K562 (cell line): ENCODE results near the gene SPHK1. TPM values are rescaled to one million over a fixed set of nuclear protein-coding genes. Genes with fewer than 3 reads are reported as not detected.

Experiments
- ATAC-seq: fragments of 200-7000 bp; cut with Tn5 transposase; 3 replicates; pipeline ENCODE4 v1.9.1; 2020; ENCODE audit warnings: moderate library complexity
- BruUV-seq: library from RNA; stranded (reverse); fragments of 400-500 nt; replicated peaks from 2 replicates; lab custom pipeline; 2021; lab: Mats Ljungman, UMichigan
- CTCF ChIA-PET: fragments of 300-600 bp; formaldehyde crosslinking; extraction: SDS; loops from one replicate; lab custom pipeline; 2021; ENCODE audit warnings: low intra/inter-chr PET ratio; lab: Yijun Ruan, JAX
- POLR2A ChIA-PET: fragments of 300-600, 350-650 bp; sonication (Branson Sonifier 250); formaldehyde crosslinking; extraction: SDS; loops from one replicate; lab custom pipeline; 2021; ENCODE audit warnings: antibody characterized with exemption, inconsistent platforms; lab: Yijun Ruan, JAX
- DNase-seq, 4 experiments: peaks; one replicate each; pipeline versions ENCODE4 v3.0.0 to v3.0.0-alpha.2; 2011 to 2018; ENCODE audit warnings: low spot score in 3 of 4, mixed read lengths in 3 of 4; ENCODE audit errors: extremely low read depth in 1 of 4
- FAIRE-seq: peaks from 2 replicates; lab custom pipeline; 2011; peaks lifted over from hg19 to GRCh38; lab: Jason Lieb, UNC
- H2AFZ ChIP-seq: 2 replicates; pipeline ENCODE4 v1.6.0; 2011; ENCODE audit warnings: low read depth, low read length, control low read depth, inconsistent platforms
- H3K27ac ChIP-seq: fragments of 200-600 bp; 3 replicates; pipeline ENCODE4 v1.8.0; 2011; ENCODE audit warnings: low read depth, mild to moderate bottlenecking, control low read depth, inconsistent platforms, low read length, moderate library complexity, mixed read lengths; ENCODE audit errors: extremely low read depth
- H3K27me3 ChIP-seq, 2 experiments: fragments of 300-600 bp in 1 of 2; 2 replicates in 1 of 2; 3 replicates in 1 of 2; pipeline versions ENCODE4 v1.6.0 to v1.8.0; 2011; ENCODE audit warnings: inconsistent platforms in 2 of 2, low read length in 2 of 2, mild to moderate bottlenecking in 1 of 2, mixed read lengths in 1 of 2, moderate library complexity in 1 of 2; ENCODE audit not compliant: control insufficient read depth in 2 of 2, insufficient read depth in 2 of 2
- H3K36me3 ChIP-seq: fragments of 300-600 bp; 3 replicates; pipeline ENCODE4 v1.8.0; 2011; ENCODE audit warnings: mild to moderate bottlenecking, low read length, inconsistent platforms; ENCODE audit not compliant: control insufficient read depth, insufficient read depth
- H3K4me1 ChIP-seq, 2 experiments: fragments of 200-600 bp in 1 of 2; replicated peaks in 1 of 2; 2 replicates in 1 of 2; 3 replicates in 1 of 2; pipeline versions ENCODE4 v1.5.1 to v1.8.0; 2011; ENCODE audit warnings: inconsistent platforms in 2 of 2, low read length in 2 of 2, mild to moderate bottlenecking in 1 of 2, mixed read lengths in 1 of 2, moderate library complexity in 1 of 2; ENCODE audit not compliant: control insufficient read depth in 2 of 2, insufficient read depth in 2 of 2
- H3K4me2 ChIP-seq: 2 replicates; pipeline ENCODE4 v1.6.1; 2011; ENCODE audit warnings: low read length, control low read depth, inconsistent platforms, mixed read lengths; ENCODE audit not compliant: insufficient read depth
- H3K4me3 ChIP-seq: fragments of 200-600 bp; sonication (generic), shearing (Covaris generic); 2 replicates; pipeline ENCODE4 v1.5.1; 2016; ENCODE audit warnings: control low read depth, inconsistent platforms
- H3K79me2 ChIP-seq: fragments of 200-600 bp; 3 replicates; pipeline ENCODE4 v1.8.0; 2011; ENCODE audit warnings: low read length, inconsistent platforms; ENCODE audit not compliant: control insufficient read depth, insufficient read depth
- H3K9ac ChIP-seq, 2 experiments: 2 replicates each; pipeline versions ENCODE4 v1.6.0 to v1.6.1; 2011; ENCODE audit warnings: low read depth in 2 of 2, low read length in 2 of 2, control low read depth in 1 of 2, inconsistent platforms in 1 of 2, mild to moderate bottlenecking in 1 of 2, mixed read lengths in 1 of 2; ENCODE audit not compliant: insufficient read depth in 1 of 2
- H3K9me1 ChIP-seq: one replicate; pipeline ENCODE4 v1.6.0; 2011; ENCODE audit warnings: inconsistent platforms, mild to moderate bottlenecking, low read length, moderate library complexity; ENCODE audit not compliant: control insufficient read depth, insufficient read depth
- H3K9me3 ChIP-seq: replicated peaks from 2 replicates; pipeline ENCODE4 v1.5.1; 2011; ENCODE audit warnings: low read depth, low read length, inconsistent platforms; ENCODE audit not compliant: control insufficient read depth, insufficient read depth
- H4K20me1 ChIP-seq: replicated peaks from 2 replicates; pipeline ENCODE4 v1.6.1; 2011; ENCODE audit warnings: low read length, inconsistent platforms, mixed read lengths; ENCODE audit not compliant: control insufficient read depth, insufficient read depth
- CHD4 ChIP-seq: fragments of 200-600 bp; sonication (generic); IDR thresholded peaks from 3 replicates; pipeline ENCODE4 v1.6.1; 2012; ENCODE audit warnings: low read depth, mild to moderate bottlenecking, mixed read lengths, low read length, inconsistent platforms; ENCODE audit not compliant: insufficient read depth, insufficient replicate concordance, poor library complexity, severe bottlenecking
- PYGO2 ChIP-seq: fragments of 450-650 bp; IDR thresholded peaks from 2 replicates; pipeline ENCODE4 v1.6.1; 2016; ENCODE audit warnings: mild to moderate bottlenecking, missing genetic modification characterization, moderate library complexity, missing compliant biosample characterization
- ZNF23 ChIP-seq: fragments of 250-450 bp; sonication (Bioruptor Pico); IDR thresholded peaks from 2 replicates; pipeline ENCODE4 v1.4.0; 2020; ENCODE audit warnings: mild to moderate bottlenecking
- ZNF436 ChIP-seq: fragments of 250-450, 450-650 bp; sonication (Bioruptor Pico); formaldehyde crosslinking; IDR thresholded peaks from 2 replicates; pipeline ENCODE4 v1.7.0; 2020; ENCODE audit warnings: mild to moderate bottlenecking
- WGBS: fragments of 100-300 bp; shearing (Covaris generic); methylation state at CpG from one replicate; pipeline ENCODE4 v1.1.6; 2016; ENCODE audit warnings: low coverage, mixed read lengths; ENCODE audit not compliant: insufficient coverage; ENCODE audit errors: missing lambda C conversion rate; 5-methylcytosine and 5-hydroxymethylcytosine counted together
- in situ Hi-C: fragments of 300-500 bp; cut with MboI; formaldehyde crosslinking; loops from 4 replicates; pipeline ENCODE4 v1.15.0; 2018; ENCODE audit warnings: inconsistent platforms, mixed read lengths
- intact Hi-C: fragments of 100-400 bp; cut with micrococcal nuclease; formaldehyde crosslinking; loops from 2 replicates; pipeline ENCODE4 v1.14.2; 2022
- polyA plus RNA-seq, 8 experiments: library from polyadenylated mRNA; depleted of rRNA in 4 of 8; stranded (reverse) in 5 of 8; unstranded in 3 of 8; fragments of >200 nt; fragmentation: Nextera tagmentation in 2 of 8; fragmentation: Illumina TruSeq in 1 of 8; extraction: Ambion mirVana in 2 of 8; extraction: Trizol in 1 of 8; gene quantifications; 2 replicates each; pipeline versions ENCODE4 v1.2.1 to v1.2.3, GENCODE V29; 2011 to 2014; ENCODE audit warnings: inconsistent platforms in 1 of 8, missing spikeins in 1 of 8
- total RNA-seq, 7 experiments: library from RNA; depleted of rRNA in 6 of 7; stranded (reverse); fragments of >200 nt in 6 of 7; fragmentation: Illumina TruSeq in 2 of 7; extraction: Trizol in 2 of 7; gene quantifications; 2 replicates each; pipeline versions ENCODE4 v1.2.1 to v1.2.3, GENCODE V29; 2011 to 2021; ENCODE audit warnings: low replicate concordance in 1 of 7
- TF ChIP-seq, protein P1 (sequence below): fragments of 250-450 bp; sonication (Bioruptor Pico); IDR thresholded peaks from 2 replicates; pipeline ENCODE4 v1.8.0; 2021; ENCODE audit warnings: moderate library complexity, mild to moderate bottlenecking, inconsistent platforms
- TF ChIP-seq, protein P2 (sequence below), 2 experiments: fragments of 450-650 bp in 1 of 2; sonication (generic) in 1 of 2; formaldehyde crosslinking in 1 of 2; IDR thresholded peaks in 1 of 2; conservative IDR thresholded peaks in 1 of 2; 2 replicates each; pipeline versions ENCODE4 v1.6.1 to v1.8.1; 2016 to 2023; ENCODE audit warnings: mild to moderate bottlenecking in 2 of 2, moderate library complexity in 2 of 2, inconsistent platforms in 1 of 2, missing genetic modification reagents in 1 of 2
- TF ChIP-seq, protein P3 (sequence below): fragments of 250-450 bp; sonication (Bioruptor Pico); IDR thresholded peaks from 2 replicates; pipeline ENCODE4 v1.5.0; 2020; ENCODE audit warnings: mild to moderate bottlenecking
- TF ChIP-seq, protein P4 (sequence below): fragments of 450-650 bp; IDR thresholded peaks from 2 replicates; pipeline ENCODE4 v1.6.1; 2018; ENCODE audit warnings: mild to moderate bottlenecking, low read depth; ENCODE audit not compliant: partially characterized antibody
- TF ChIP-seq, protein P5 (sequence below): fragments of 450-650 bp; IDR thresholded peaks from 2 replicates; pipeline ENCODE4 v1.7.0; 2016; ENCODE audit warnings: borderline replicate concordance

Gene SPHK1
- total and polyA plus RNA-seq, 9 of the 15 experiments (the other 6 are each of a cell fraction or from before 2014, with no cell fraction given), result 0.21 to 60.3 (median 14.5) TPM

DNA sequence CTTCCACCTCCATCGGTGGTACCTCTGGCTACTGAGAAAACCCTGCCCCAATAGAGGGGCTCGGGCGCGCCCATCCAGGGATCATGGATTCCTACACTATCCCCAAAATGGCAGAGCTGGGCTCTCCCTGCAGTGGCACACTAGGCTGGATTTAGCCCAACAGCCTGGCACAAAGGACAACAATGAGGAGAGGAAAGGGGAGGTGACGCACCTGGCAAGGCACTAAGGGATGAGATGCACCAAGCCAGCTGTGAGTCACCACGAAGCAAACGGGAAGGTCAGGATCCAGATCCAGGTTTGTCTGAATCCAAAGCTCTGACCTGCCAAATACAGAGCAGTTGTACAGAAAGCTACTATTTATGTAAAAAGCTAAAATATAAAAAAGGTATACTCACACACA is 50.5 kb downstream of the SPHK1 start:
- in situ Hi-C loops, result no loop called here
- intact Hi-C loops, result no loop called here

More for the DNA sequence above, 50.5 kb downstream of the SPHK1 start:
- no peak overlapping the region for H3K4me2 ChIP-seq
- H3K9ac ChIP-seq, result no peak overlapping the region
- POLR2A ChIA-PET, result interaction anchor here (0.6 to 1.9 kb wide), 6 partner anchors 10 to 45 kb away, joined by 3 to 8 read pairs (median 3); no protein-coding TSS in a partner anchor
- no peaks in the 10 kb centered on the region for H3K9me3 ChIP-seq
- no peaks in the 10 kb centered on the region for H3K27me3 ChIP-seq
- H3K79me2 ChIP-seq, result peaks cover 72% of the 10 kb centered on the region
- no peak overlapping the region for H3K4me3 ChIP-seq
- no peak for ATAC-seq
- CTCF ChIA-PET, result no interaction called here
- 83% methylated on average over 6 of the region's 7 CpGs for WGBS
- DNase-seq, result no peak
- no peaks in the 10 kb centered on the region for H3K9me1 ChIP-seq
- H3K36me3 ChIP-seq, result peaks cover 15% of the 10 kb centered on the region; the same call in 2 of the 3 replicates
- H4K20me1 ChIP-seq, result peaks cover 12% of the 10 kb centered on the region; the same call in 1 of the 2 replicates
- H3K27ac ChIP-seq, result no peak overlapping the region
- peaks cover 6 to 10% of the 10 kb centered on the region in 2 experiments; a peak in 4 of 5 replicates for H3K4me1 ChIP-seq
- H2AFZ ChIP-seq, result no peak overlapping the region
- FAIRE-seq, result no peak
- no peak for TF ChIP-seq CHD4
- TF ChIP-seq, protein P1, sequence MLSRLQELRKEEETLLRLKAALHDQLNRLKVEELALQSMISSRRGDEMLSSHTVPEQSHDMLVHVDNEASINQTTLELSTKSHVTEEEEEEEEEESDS, result no peak
- TF ChIP-seq ZNF23, result no peak
- TF ChIP-seq, protein P2, sequence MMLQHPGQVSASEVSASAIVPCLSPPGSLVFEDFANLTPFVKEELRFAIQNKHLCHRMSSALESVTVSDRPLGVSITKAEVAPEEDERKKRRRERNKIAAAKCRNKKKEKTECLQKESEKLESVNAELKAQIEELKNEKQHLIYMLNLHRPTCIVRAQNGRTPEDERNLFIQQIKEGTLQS (IDR thresholded peaks at IDR 0.05), result no peak
- TF ChIP-seq, protein P2 (CRISPR knock-in tag; conservative IDR thresholded peaks at IDR 0.05), result no peak
- TF ChIP-seq PYGO2 (tag), result no peak
- TF ChIP-seq, protein P3, sequence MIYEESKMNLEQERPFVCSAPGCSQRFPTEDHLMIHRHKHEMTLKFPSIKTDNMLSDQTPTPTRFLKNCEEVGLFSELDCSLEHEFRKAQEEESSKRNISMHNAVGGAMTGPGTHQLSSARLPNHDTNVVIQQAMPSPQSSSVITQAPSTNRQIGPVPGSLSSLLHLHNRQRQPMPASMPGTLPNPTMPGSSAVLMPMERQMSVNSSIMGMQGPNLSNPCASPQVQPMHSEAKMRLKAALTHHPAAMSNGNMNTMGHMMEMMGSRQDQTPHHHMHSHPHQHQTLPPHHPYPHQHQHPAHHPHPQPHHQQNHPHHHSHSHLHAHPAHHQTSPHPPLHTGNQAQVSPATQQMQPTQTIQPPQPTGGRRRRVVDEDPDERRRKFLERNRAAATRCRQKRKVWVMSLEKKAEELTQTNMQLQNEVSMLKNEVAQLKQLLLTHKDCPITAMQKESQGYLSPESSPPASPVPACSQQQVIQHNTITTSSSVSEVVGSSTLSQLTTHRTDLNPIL (CRISPR knock-in tag), result no peak
- TF ChIP-seq, protein P4, sequence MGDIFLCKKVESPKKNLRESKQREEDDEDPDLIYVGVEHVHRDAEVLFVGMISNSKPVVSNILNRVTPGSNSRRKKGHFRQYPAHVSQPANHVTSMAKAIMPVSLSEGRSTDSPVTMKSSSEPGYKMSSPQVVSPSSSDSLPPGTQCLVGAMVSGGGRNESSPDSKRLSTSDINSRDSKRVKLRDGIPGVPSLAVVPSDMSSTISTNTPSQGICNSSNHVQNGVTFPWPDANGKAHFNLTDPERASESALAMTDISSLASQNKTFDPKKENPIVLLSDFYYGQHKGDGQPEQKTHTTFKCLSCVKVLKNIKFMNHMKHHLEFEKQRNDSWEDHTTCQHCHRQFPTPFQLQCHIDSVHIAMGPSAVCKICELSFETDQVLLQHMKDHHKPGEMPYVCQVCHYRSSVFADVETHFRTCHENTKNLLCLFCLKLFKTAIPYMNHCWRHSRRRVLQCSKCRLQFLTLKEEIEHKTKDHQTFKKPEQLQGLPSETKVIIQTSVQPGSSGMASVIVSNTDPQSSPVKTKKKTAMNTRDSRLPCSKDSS, result no peak
- TF ChIP-seq, protein P5, sequence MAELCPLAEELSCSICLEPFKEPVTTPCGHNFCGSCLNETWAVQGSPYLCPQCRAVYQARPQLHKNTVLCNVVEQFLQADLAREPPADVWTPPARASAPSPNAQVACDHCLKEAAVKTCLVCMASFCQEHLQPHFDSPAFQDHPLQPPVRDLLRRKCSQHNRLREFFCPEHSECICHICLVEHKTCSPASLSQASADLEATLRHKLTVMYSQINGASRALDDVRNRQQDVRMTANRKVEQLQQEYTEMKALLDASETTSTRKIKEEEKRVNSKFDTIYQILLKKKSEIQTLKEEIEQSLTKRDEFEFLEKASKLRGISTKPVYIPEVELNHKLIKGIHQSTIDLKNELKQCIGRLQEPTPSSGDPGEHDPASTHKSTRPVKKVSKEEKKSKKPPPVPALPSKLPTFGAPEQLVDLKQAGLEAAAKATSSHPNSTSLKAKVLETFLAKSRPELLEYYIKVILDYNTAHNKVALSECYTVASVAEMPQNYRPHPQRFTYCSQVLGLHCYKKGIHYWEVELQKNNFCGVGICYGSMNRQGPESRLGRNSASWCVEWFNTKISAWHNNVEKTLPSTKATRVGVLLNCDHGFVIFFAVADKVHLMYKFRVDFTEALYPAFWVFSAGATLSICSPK, result no peak
- TF ChIP-seq ZNF436 (CRISPR knock-in tag), result no peak
- BruUV-seq, result no TSS peak
